ENCODE data around the gene HMGN3. TPM values are rescaled to one million over a fixed set of nuclear protein-coding genes. Genes with fewer than 3 reads are reported as not detected.

Gene HMGN3
- total RNA-seq, 1 donor from 2014 or later: 14.2 TPM

GRCh38 chr6:79225717-79226599, 8.5 kb downstream of the HMGN3 start:
- Histone ChIP-seq H3K27me3 (ENCODE audit: control insufficient read depth, insufficient read depth, low read length) (no peaks in the 10 kb centered on the region), H3K36me3 (ENCODE audit: control insufficient read depth, insufficient read depth, low read length) (no peaks in the 10 kb centered on the region), H3K4me3 (ENCODE audit: low read depth, low read length) (no peak overlapping the region)
- TF ChIP-seq, protein P1, sequence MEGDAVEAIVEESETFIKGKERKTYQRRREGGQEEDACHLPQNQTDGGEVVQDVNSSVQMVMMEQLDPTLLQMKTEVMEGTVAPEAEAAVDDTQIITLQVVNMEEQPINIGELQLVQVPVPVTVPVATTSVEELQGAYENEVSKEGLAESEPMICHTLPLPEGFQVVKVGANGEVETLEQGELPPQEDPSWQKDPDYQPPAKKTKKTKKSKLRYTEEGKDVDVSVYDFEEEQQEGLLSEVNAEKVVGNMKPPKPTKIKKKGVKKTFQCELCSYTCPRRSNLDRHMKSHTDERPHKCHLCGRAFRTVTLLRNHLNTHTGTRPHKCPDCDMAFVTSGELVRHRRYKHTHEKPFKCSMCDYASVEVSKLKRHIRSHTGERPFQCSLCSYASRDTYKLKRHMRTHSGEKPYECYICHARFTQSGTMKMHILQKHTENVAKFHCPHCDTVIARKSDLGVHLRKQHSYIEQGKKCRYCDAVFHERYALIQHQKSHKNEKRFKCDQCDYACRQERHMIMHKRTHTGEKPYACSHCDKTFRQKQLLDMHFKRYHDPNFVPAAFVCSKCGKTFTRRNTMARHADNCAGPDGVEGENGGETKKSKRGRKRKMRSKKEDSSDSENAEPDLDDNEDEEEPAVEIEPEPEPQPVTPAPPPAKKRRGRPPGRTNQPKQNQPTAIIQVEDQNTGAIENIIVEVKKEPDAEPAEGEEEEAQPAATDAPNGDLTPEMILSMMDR (IDR thresholded peaks at IDR 0.05; ENCODE audit: insufficient read depth, low read length, severe bottlenecking): no peak
- DNase-seq (ENCODE audit: low read depth) (peak; percentile 29), FAIRE-seq (no peak)

DNA sequence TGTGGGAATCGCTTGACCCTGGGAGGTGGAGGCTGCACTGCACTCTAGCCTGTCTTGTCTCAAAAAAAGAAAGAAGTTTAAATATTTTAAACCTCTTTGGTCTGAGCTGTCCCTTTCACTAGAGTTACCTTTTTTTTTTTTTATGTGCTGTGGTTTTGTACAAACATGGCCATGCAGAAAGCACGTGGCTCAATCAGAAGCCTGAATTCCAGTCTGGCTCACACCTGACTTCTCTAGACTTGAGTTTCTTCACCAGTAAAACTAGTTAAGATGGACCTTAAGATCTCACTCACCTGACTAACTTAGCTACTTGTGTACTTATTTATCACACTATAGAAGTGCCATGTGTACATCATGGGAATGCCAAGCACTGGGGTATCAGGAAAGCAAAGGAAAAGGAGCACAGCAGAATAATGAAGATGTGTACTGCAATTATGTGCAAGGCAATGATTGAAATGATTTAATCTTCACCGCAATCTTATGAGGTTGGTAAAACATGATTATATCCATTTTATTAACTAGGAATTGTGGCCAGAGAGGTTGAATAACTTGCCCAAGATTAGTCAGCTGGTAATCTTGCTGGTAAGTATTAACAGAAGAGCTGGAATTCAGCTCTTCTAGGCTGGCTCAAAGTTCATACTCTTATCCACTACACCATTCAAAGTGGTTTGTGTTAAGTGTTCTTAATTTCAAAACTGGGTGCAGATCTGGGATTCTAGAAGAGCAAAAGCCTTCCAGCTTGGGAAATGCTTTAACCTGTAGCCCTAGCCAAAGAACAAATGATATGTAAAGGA, 10.7 kb downstream of the HMGN3 start:
- H3K27me3 ChIP-seq (ENCODE audit: control insufficient read depth, insufficient read depth, low read length): no peaks in the 10 kb centered on the region
- peak; percentile 13 for FAIRE-seq
- TF ChIP-seq, protein P1 (IDR thresholded peaks at IDR 0.05; ENCODE audit: insufficient read depth, low read length, severe bottlenecking): no peak

GRCh38 chr6:79215213-79215824, 19.2 kb downstream of the HMGN3 start:
- no peak overlapping the region for H3K4me3 ChIP-seq (ENCODE audit: low read depth, low read length)
- DNase-seq (ENCODE audit: low read depth): no peak
- no peak for FAIRE-seq
- H3K27me3 ChIP-seq (ENCODE audit: control insufficient read depth, insufficient read depth, low read length): no peaks in the 10 kb centered on the region
- TF ChIP-seq, protein P1 (IDR thresholded peaks at IDR 0.05; ENCODE audit: insufficient read depth, low read length, severe bottlenecking): no peak
- peaks cover 1% of the 10 kb centered on the region for H3K36me3 ChIP-seq (ENCODE audit: control insufficient read depth, insufficient read depth, low read length)

More for the DNA sequence above, 10.7 kb downstream of the HMGN3 start:
- DNase-seq (ENCODE audit: low read depth): no peak
- Histone ChIP-seq H3K36me3 (ENCODE audit: control insufficient read depth, insufficient read depth, low read length) (no peaks in the 10 kb centered on the region), H3K4me3 (ENCODE audit: low read depth, low read length) (no peak overlapping the region)

DNA sequence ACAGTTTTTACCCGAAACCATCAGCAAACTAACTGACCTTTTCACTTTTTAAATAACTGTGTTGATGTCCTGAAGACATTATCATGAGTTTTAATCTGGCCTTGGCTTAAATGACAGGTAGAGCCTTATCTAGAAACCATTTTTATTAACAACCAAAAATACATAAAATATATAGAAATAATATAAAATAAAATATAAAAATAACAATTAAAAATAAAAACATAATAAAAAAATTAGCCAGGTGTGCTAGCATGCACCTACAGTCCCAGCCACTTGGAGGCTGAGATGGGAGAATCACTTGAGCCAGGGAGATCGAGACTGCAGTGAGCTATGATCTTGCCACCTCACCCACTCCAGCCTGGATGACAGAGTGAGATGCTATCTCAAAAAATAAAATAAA, 21.6 kb downstream of the HMGN3 start:
- peaks cover under 1% of the 10 kb centered on the region for H3K36me3 ChIP-seq (ENCODE audit: control insufficient read depth, insufficient read depth, low read length)
- no peaks in the 10 kb centered on the region for H3K27me3 ChIP-seq (ENCODE audit: control insufficient read depth, insufficient read depth, low read length)
- H3K4me3 ChIP-seq (ENCODE audit: low read depth, low read length): no peak overlapping the region
- DNase-seq (ENCODE audit: low read depth): no peak
- TF ChIP-seq, protein P1 (IDR thresholded peaks at IDR 0.05; ENCODE audit: insufficient read depth, low read length, severe bottlenecking): no peak
- no peak for FAIRE-seq

- DNase-seq (ENCODE audit: low read depth) (no peak), FAIRE-seq (no peak)
- H3K36me3 ChIP-seq (ENCODE audit: control insufficient read depth, insufficient read depth, low read length): no peaks in the 10 kb centered on the region
- no peaks in the 10 kb centered on the region for H3K27me3 ChIP-seq (ENCODE audit: control insufficient read depth, insufficient read depth, low read length)
- no peak overlapping the region for H3K4me3 ChIP-seq (ENCODE audit: low read depth, low read length)
- TF ChIP-seq, protein P1 (IDR thresholded peaks at IDR 0.05; ENCODE audit: insufficient read depth, low read length, severe bottlenecking): no peak
Observed at GRCh38 chr6:79208816-79209215, 25.7 kb downstream of the HMGN3 start.
